Body of pancreas (tissue), 4 donors: ENCODE measurements around the gene PRR7.

Experiments used
- CTCF ChIP-seq, 7 experiments: fragments of 450-650 bp in 4 of 7; fragments of 200-600 bp in 3 of 7; sonication (generic) in 3 of 7; IDR thresholded peaks; one replicate each; pipeline ENCODE4 v1.5.1; 2016 to 2019; ENCODE audit warnings: antibody characterized with exemption in 7 of 7
- POLR2A ChIP-seq, 3 donors: fragments of 450-650 bp; IDR thresholded peaks; one replicate each; pipeline ENCODE4 v1.6.1; 2016; ENCODE audit warnings: antibody characterized with exemption in 3 of 3, mild to moderate bottlenecking in 2 of 3

- TF ChIP-seq CTCF (IDR thresholded peaks at IDR 0.05) (no peak), POLR2A (IDR thresholded peaks at IDR 0.05) (no peak)
These were observed 27.4 kb downstream of the PRR7 start for GRCh38 chr5:177474002-177474476.
